SKM-1 (cell line): ENCODE data around the gene PPP3CA.

ENCODE experiments used
- DNase-seq: peaks from one replicate; lab custom pipeline; 2025; ENCODE audit not compliant: unreplicated experiment; lab: John Stamatoyannopoulos, UW

Gene PPP3CA

DNA sequence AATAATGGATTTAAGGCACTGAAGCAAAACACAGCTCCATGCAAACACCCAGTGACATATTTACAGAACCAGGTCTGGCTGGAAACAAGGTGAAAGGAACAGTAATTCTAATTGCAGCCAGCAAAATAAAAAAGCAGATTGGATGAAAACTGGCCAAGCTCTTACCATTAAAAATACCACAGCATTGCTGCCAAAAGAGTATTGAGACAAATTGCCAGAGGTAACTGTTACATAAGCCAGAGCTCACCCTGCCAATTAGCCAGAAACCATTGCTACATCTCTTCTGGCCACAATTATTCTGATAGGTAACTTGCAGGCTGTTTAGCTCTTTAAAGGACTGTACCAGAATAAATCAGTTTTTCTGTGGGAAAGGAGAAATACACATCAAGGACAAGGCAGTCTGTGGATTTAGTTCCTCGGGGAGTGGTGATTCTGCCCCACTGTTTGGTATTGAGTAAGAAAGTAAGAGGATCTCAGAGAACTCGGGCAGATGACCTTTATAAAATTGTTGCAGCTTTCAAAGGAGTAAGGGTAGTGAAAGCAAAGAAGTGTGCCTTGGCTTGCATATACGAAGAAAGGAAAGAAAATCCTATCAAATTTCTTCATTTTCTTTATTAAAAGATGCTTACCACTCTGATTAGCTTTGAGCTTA lies 369.5 kb downstream of the PPP3CA start:
- no peak for DNase-seq

DNA sequence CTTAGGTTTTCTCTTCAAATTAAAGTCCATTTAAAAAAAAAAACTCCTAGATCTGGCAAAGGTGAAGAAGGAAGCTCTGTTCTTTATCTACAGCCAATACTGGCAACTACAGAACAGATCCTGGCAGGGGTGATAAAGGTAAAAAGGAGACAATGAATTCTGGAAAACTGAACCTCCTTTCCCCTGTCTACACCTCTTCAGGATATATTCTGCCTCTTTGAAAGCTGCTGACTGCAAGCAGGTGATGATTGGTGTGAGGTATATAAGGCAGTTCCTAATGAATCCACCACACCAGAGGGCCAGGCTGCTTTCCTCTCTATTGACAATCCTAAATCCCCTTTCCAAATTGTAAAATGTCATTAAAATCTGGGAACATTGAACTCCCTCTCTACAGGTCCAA lies 370.1 kb downstream of the PPP3CA start:
- DNase-seq, result no peak
